Measurements from ENCODE around the gene TP53INP2. TPM values are rescaled to one million over a fixed set of nuclear protein-coding genes. Genes with fewer than 3 reads are reported as not detected.

TP53INP2 gene
- total and polyA plus RNA-seq, 2 of the 4 experiments (the other 2 are of a cell fraction): 1.3 to 7.4 TPM

DNA sequence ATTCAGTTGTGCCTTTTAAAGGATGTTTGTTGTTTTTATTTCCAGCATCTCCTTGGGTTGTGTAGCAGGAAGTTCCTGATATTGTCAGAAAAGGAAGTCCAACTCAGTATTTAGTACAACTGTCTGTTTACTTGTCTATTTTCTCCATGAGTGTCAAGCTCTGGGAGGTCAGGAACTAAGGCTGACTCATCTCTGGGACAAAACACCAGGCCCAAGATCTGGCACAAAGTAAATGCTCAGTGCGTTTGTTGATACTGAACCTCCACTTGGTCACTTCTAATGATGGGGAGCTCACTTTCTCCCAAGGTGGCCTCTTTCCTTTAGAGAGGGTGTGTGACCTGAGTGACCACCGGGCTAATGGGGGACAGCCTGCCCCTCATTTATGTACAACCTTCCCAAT is 14.7 kb upstream of the TP53INP2 start:
- Histone ChIP-seq H3K4ac (ENCODE audit: low read depth, low read length) (no peak overlapping the region), H3K18ac (ENCODE audit: low read depth, low read length) (no peak overlapping the region), H4K5ac (ENCODE audit: low read depth, low read length) (no peak overlapping the region), H4K20me1 (ENCODE audit: insufficient read depth, low read length) (no peaks in the 10 kb centered on the region), H3K9me3 (ENCODE audit: control insufficient read depth, insufficient read depth, low read length) (no peaks in the 10 kb centered on the region), H2AK5ac (ENCODE audit: low read depth, low read length) (no peak overlapping the region), H2AK9ac (replicated peaks; ENCODE audit: low read depth, low read length, poor library complexity) (no peak overlapping the region), H4K8ac (ENCODE audit: low read depth in 2 of 2, low read length in 2 of 2) (no peak overlapping the region), H2AFZ (replicated peaks; ENCODE audit: low read length, poor library complexity) (no peak overlapping the region), H2BK5ac (ENCODE audit: low read depth, low read length, poor library complexity, severe bottlenecking) (no peak overlapping the region), H3K4me2 (ENCODE audit: low read depth, low read length) (no peak overlapping the region), H3K9me1 (ENCODE audit: insufficient read depth, low read length) (no peaks in the 10 kb centered on the region), H3K79me1 (ENCODE audit: low read depth in 1 of 2, low read length in 2 of 2) (no peaks in the 10 kb centered on the region), H3K9ac (ENCODE audit: low read depth, low read length) (no peak overlapping the region), H3K4me3 (ENCODE audit: insufficient read depth, low read depth, low read length) (no peak overlapping the region), H3K27me3 (ENCODE audit: control insufficient read depth, insufficient read depth, low read length) (no peaks in the 10 kb centered on the region), H3K14ac (replicated peaks; ENCODE audit: low read depth, low read length) (no peak overlapping the region), H4K91ac (ENCODE audit: insufficient read depth, low read depth, low read length) (no peak overlapping the region), H2BK20ac (ENCODE audit: low read depth, low read length) (no peak overlapping the region), H3K36me3 (ENCODE audit: control insufficient read depth, insufficient read depth, low read length) (no peaks in the 10 kb centered on the region), H2BK15ac (ENCODE audit: low read depth, low read length) (no peak overlapping the region), H2BK120ac (ENCODE audit: low read depth, low read length) (no peak overlapping the region), H3K4me1 (ENCODE audit: control insufficient read depth, insufficient read depth, low read length) (no peaks in the 10 kb centered on the region), H3K56ac (ENCODE audit: extremely low read depth, insufficient read depth, low read length) (no peak overlapping the region), H3K27ac (ENCODE audit: insufficient read depth, low read length) (no peak overlapping the region), H3K23ac (ENCODE audit: low read depth, low read length) (no peak overlapping the region)
- DNase-seq (no peak), ATAC-seq (ENCODE audit: low read depth) (peak; percentile 21; the same call in 1 of the 2 replicates)
- in situ Hi-C loops (cut with MboI; ENCODE audit: low sequenced_read_pairs) (no loop called here), intact Hi-C loops (cut with micrococcal nuclease) (no loop called here), dilution Hi-C loops (cut with HindIII; ENCODE audit: low sequenced_read_pairs, unreplicated experiment) (no loop called here)
- BruUV-seq (replicated peaks): no TSS peak
- CTCF ChIA-PET: interaction anchor here (0.6 kb wide), 1 partner anchor 13 kb away, joined by 3 read pairs; no protein-coding TSS in a partner anchor
- TF ChIP-seq MAFK (IDR thresholded peaks at IDR 0.05; ENCODE audit: low read depth, low read length) (no peak), CTCF (conservative IDR thresholded peaks at IDR 0.05; ENCODE audit: low read depth, low read length) (no peak), POLR2A (IDR thresholded peaks at IDR 0.05; ENCODE audit: low read depth, low read length) (no peak), NFE2L2 (IDR thresholded peaks at IDR 0.05; ENCODE audit: low read depth, low read length) (no peak), BHLHE40 (IDR thresholded peaks at IDR 0.05; ENCODE audit: low read depth, low read length) (no peak), SMC3 (IDR thresholded peaks at IDR 0.05; ENCODE audit: low read depth, low read length) (no peak), RCOR1 (IDR thresholded peaks at IDR 0.05; ENCODE audit: insufficient replicate concordance, low read length) (no peak), MXI1 (IDR thresholded peaks at IDR 0.05; ENCODE audit: borderline replicate concordance, low read depth, low read length) (no peak), CEBPB (IDR thresholded peaks at IDR 0.05; ENCODE audit: low read depth, low read length) (no peak)
- no CpG with 5 or more reads among the region's 2 CpGs for WGBS, 2 experiments (ENCODE audit: extremely low coverage in 2 of 2, insufficient read length in 1 of 2)
- POLR2A ChIA-PET (ENCODE audit: unreplicated experiment): no interaction called here
